Stimulated activated CD4-positive, alpha-beta T cell treated with anti-CD3 and anti-CD28 coated beads, Interleukin-1b, Interleukin-23, amount 100 ng/mL, for 1 hour (primary cell): ENCODE results near the gene FGF12.
"Not testable (repeated sequence)": the region's sequence is repeated elsewhere in the genome, so short reads cannot be mapped to it uniquely, and the experiment has no call there.

Experiments used
- DNase-seq, 2 donors: peaks; one replicate each; pipeline ENCODE4 v3.0.0-alpha.2; 2020; ENCODE audit warnings: low read depth in 2 of 2

Gene FGF12

DNA sequence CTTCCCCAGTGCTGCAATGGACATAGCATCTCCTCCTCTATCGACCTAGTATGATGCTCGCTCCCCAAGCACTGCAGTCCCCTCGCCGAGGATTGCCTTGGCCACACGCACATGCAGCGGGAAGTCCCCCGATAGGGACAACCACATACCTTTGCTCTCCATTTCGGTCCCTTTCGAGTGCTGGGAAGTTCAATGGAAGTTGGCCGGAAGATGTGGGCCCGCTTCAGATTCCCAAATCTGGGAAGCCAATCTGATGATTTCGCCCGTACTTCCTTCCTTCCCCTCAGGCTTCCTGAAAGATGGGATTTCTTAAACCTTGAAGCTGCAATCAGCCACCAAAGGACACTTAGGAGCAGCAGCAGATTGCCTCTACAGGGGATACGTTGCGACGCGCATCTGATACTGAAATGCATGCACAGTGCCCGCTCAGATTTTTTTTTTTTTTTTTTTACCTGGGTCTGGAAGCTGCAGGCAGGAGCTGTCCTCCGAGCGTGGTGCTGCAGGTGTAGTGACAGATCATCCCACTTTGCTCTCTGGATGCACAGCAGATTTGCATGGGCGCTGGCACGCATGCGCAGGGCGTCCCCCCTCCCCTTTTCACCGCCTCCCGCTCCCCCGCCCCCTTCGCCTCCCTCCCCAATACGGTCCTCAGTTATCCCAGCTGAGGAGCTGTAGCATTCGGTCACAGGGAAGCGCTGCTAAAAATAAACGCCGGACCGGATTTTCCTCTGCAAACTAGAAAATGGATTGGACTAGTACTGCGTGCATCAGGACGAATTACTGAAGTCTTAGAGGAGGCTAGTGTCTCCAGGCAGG is at the start of gene FGF12:
Gene FGF12, minus strand, starts transcription at position 510 of the 816 bp plus-strand sequence.
- no peak for DNase-seq

DNA sequence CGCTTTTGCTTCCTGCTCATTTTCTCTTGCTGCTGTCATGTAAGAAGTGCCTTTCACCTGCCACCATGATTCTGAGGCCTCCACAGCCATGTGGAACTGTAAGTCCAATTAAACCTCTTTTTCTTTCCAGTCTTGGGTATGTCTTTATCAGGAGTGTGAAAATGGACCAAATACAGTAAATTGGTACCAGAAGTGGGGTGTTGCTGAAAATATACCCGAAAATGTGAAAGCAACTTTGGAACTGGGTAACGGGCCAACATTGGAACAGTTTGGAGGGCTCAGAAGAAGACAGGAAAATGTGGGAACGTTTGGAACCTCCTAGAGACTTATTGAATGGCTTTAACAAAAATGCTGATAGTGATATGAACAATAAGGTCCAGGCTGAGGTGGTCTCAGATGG is 47.0 kb upstream of the FGF12 start:
- not testable (repeated sequence) for DNase-seq

DNA sequence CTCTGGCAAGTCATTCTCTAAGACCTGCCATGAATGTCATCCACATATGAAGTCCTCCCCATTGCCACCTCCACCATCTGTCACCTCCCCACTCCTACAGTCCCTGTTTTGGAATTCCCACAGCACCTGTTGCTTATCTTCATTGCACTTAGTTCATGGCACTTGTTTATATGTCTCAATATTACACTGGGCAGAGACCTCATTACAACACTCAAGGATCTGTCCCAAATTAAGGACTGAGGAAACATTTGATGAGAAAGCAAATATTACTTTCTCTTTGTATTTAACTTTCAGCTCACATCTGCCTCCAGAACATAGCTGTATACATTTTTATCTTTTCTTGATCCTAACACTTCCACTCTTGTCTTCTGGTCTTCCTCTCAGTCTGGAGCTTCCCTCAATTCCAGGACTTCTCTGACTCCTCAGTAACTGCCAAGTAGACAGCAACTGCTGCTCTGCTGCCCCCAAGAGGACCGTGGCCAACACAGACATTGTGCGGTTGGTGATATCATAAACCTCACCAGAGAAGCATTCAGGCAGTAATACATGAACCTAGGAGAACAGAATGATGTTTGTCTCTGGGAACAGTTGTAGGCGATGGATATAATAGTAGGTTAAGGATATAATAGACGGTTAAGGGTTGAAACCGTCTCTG is 45.0 kb upstream of the FGF12 start:
- DNase-seq, result no peak

DNA sequence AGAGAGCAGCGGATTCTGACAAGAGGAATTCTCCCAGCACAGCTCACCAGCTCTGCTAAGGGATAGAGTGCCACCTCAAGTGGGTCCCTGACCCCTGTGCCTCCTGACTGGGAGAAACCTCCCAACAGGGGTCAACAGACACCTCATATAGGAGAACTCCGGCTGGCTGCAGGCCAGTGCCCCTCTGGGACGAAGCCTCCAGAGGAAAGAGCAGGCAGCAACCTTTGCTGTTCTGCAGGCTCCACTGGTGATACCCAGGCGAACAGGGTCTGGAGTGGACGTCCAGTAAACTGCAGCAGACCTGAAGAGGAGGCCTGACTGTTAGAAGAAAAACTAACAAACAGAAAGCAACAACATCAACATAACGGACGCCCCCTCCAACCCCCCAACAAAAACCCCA is 31.3 kb upstream of the FGF12 start:
- no peak for DNase-seq

DNA sequence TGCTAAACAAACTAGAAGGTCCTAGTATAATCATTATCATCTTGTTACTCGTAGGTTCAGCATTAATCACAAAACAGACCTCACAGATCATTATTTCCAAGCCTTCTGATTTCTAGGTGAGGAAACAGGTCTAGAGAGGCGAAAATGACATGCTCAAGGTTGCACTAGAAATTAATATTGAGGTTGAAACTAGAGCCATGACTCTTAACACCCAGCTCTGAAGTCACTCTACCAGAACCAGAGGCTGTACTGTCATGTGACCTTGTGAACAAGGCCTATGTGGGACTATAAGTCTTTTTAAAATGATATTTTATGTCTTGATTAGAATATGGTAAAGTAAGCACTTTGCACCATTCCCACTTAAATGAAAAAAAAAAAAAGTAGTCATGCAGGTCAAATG is 23.8 kb upstream of the FGF12 start:
- DNase-seq, result no peak

DNA sequence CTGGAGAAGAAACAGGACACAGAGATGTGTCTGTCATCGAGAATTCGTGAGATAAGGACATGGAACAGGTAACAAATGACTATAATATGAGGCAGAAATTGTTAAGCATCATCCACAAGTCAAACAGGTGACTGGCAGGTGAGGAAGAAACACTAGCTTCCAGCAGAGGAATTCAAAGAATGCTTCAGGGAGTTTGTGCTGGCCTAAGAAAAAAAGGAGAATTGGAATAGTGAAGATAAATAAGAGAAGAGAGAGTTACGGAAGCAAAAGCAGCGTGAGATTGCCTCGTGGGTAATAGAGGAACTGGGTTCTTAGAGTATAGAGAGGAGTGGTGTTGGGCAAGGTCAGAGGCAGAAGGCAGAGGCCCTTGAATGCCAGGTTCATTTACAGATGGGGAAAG is 22.9 kb upstream of the FGF12 start:
- no peak for DNase-seq

DNA sequence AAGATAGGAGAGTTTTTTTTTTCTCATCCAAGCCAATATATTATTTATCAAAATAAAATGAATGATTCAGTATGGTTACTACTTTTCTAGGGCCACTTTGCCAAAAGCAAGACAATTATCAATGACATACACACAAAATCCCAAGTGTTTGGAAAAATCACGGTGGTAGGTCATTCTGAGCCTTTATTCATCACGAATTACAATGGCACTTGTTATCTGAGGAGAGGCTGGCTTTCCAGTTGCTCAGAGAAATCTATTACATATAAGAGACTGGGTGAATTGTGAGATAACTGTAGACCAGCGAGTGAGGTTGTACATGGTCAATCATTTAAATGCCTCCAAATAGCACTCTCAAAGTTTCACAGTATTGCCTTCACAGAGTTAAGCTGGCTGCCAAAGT is 20.4 kb upstream of the FGF12 start:
- DNase-seq, result no peak

DNA sequence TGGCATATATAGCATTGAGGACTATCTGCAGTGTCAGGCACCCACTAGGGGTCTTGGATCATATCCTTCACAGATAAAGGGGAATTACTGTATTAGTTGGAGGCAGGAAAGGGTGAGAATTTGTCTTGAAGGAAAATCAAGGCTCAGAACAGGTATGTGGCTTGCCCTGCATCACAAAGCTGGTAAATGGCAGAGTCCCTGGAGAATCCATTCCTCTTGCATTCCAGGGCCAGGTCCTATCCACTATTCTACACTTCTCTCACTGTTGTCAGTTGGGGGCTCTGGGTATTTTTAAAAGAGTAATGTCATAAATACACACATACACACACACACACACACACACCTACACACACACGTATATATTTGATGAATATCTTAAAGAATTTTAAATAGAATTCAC is 19.8 kb upstream of the FGF12 start:
- DNase-seq, result no peak

DNA sequence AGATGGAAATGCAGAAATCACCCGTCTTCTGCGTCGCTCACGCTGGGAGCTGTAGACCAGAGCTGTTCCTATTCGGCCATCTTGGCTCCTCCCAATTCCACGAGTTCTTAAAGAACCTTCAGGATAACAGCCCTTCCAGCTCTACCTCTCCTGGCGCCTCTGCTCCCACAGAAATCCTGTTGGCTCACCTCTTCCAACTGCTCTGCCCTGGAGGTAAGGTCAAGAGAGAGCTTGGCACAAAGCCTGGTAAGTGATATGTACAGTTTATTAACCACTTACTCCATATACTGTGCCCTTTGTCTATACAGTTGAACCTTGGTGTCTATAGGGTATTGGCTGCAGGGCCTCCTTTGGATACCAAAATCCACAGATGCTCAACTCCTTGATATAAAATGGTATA is 17.8 kb upstream of the FGF12 start:
- no peak for DNase-seq

DNA sequence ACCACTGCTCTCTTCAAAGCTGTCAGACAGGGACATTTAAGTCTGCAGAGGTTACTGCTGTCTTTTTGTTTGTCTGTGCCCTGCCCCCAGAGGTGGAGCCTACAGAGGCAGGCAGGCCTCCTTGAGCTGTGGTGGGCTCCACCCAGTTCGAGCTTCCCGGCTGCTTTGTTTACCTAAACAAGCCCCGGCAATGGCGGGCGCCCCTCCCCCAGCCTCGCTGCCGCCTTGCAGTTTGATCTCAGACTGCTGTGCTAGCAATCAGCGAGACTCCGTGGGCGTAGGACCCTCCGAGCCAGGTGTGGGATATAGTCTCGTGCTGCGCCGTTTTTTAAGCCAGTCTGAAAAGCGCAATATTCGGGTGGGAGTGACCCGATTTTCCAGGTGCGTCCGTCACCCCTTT is 17.3 kb upstream of the FGF12 start:
- DNase-seq, result not testable (repeated sequence)

DNA sequence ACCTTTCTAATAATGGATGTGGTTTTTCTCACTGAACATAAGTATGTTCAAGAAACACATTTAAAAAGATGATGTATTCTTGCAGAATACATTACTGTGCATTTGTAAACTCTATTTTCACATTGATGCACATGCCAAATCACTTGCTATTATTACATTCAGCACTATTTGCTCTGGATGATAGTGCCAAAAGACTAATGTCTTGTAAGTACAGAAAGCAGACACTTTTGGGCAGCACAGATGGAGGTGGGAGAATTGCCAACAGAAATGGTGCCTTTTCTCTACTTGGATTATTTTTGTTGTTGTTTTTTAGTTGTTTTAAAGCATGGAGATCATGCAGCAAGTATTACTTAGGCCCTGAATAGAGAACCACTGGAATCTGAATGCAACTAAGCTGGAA is 10.2 kb upstream of the FGF12 start:
- no peak for DNase-seq

DNA sequence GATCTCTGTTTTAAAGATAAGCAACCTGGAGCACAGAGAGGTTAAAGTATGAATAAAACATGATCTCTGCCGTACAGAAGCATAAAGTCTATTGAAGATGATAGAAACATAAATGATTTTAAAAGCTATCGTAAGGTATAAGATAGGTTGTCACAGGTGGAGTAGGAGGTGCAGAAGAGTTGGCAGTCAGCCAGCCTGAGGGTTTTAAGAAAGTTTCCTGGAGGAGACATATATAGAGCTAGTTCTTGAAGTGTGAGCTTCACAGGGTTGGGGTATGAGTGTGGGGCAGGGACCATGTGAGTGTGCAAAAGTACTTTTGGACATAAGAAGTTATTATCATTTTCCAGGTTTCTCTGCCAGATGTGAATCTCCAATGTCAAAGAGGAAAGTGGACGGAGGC is 3.9 kb upstream of the FGF12 start:
- DNase-seq, result no peak

DNA sequence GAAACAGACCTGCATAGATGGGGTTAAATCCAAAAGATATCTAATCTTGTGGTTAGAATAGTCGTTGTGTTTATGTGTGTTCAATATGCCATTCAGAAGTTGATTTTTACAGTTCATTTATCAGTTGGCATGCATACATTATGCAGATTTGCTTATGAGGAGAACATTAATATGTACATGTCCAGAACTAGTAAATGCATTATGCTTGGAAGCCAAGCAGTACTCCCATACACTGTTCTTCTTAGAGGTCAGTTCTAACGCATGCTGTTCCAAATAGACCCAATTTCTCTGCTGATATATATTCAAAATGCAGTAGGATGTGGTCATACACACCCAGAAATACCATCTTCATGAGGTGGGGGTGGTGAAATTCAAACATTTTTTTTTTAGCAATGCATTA is 956 bp downstream of the FGF12 start:
- DNase-seq, result no peak

DNA sequence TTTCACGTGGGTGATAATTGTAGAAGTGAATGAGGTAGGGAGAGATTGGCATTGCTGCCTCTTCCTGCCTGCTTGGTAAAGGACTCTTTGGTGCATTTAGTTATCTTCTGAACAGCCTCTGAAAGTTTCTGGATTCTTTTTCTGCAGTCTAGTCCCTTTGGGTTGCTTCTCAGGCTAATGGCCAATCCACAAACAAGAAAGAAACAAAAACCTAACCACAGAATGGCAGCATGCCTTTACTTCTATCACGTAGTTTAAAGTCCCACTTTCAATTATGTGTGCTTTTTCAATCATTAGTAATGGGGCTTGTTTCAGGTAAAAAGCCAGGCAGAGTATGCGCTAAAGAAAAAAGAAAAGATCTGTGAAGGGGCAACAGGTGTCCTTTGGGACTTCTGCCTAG is 7.4 kb downstream of the FGF12 start:
- no peak for DNase-seq

DNA sequence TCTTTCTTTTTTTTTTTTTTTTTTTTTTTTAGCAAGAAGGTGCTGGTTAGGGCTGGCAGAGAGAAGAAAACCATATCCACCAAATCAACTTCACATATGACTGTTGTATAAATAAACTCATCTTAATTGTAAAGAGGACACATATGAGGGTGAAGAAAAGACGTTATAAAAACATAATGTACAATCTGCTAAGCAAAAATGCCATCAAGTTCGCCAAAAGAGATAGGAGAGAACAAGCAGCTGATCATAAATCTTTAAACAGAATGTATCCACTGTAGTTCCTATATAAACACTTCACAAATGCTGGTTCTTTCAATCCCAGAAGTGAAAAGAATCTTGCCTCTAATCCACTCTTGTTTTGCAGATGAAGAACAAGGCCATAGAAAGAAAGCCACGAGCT is 9.2 kb downstream of the FGF12 start:
- no peak for DNase-seq

DNA sequence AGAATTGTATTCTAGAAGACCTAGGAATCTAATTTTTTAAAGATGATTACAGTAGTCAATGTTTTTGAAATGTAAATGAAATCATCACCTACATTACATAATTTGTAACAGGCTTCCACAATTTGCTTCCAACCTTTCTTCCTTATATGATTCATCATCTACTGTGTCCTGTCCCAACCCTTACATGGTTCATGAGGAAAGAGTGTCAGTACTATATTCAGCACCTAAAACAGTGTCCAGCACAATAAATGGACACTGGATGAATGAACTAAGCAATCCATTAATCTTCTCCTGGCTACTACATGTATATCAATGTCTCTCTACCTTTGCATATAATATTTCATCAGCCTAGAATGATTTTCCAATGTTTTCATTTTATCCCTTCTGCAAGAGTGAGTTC is 12.2 kb downstream of the FGF12 start:
- no peak for DNase-seq

DNA sequence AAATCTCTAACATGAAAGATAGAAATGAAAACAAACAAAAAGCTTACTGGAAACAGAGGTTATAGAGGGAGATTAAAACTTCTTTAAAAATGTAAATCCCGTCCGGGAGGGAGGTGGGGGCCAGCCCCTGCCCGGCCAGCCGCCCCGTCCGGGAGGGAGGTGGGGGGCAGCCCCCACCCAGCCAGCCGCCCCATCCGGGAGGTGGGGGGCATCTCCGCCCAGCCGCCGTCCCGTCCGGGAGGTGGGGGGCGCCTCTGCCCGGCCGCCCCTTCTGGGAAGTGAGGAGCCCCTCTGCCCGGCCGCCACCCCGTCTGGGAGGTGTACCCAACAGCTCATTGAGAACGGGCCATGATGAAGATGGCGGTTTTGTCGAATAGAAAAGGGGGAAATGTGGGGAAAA is 16.2 kb downstream of the FGF12 start:
- DNase-seq, result not testable (repeated sequence)

DNA sequence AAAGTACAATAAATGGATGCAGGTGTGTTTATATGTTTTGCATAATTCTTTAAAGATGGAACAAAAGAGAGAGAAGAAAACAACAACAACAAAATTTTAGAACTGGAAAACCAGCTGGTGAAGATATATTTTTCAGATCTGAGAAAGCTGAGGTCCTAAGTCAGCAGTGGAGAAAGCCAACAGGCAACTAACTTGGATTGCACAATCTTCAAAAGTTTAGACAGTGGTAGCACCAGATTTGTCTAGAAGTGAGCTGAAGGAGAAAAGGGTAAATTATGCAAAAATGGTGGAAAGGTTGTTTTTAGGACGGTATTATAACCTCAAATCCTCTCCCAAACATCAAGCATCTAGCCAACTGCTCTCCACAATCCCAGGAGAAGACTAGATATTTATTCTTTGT is 17.0 kb downstream of the FGF12 start:
- DNase-seq, result no peak

DNA sequence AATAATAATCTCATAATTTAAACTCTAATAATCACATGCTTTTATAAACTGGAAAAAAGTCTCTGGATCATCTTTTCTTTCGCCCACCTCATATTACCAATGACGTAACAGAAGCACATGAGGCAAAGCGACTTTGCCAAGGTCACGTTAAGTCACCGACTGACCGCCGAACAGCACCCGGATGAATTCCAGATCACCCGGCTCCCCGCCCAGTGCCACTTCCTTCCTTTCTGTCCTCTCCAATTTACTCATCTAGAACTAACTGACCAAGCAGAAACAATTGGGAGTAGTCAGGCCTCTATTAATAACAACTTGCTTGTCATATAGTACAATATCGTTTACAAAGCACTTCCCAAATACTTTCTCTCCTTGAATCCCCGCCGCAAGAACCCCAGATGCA is 21.1 kb downstream of the FGF12 start:
- no peak for DNase-seq

DNA sequence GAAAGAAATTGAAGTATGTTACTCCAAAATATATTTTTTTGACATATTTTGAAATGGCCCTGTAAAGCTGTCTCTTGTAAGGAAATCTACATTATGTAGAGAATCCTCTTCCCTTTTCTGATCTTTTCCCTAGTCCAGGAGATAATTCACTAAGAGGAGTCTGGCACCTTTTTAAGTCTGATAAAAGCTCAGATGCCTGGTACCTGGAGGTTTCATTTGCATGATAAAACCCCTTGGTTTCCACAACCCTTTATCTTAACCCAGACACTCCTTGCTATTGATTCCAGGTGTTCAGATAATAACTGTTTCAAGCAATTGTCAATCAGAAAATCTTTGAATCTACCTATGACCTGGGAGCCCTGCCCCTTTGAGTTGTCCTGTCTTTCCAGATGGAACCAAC is 26.5 kb downstream of the FGF12 start:
- DNase-seq, result no peak

DNA sequence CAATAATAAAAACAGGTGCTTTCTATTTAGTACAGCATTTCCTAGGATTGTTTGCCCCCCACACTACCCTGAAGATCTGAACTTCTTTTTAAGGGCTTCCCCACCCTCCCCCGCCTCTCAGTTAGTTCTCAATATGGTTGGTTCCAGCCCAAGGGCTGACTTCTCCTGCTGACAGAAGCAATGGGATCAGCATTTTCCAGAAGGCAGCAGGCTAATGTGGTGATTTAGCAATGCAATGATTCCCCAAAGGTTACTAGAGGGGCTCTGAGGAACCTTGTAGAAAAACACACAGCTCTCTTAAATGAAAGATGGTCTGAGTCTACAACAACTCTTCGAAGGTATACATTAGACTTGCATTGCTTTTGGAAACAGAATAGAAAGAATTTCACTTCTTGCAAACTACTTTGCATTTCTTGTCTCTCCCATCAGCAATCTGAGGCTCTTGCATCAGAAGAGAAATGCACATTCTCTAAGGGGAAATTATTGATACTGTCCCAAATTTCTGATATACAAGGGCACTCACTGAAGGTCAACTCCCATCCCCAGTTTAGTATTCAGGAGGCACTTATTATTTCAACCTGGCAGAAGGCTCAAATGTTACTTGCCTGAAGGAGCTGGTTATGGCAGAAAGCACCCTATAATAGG is 30.3 kb downstream of the FGF12 start:
- DNase-seq, result no peak

DNA sequence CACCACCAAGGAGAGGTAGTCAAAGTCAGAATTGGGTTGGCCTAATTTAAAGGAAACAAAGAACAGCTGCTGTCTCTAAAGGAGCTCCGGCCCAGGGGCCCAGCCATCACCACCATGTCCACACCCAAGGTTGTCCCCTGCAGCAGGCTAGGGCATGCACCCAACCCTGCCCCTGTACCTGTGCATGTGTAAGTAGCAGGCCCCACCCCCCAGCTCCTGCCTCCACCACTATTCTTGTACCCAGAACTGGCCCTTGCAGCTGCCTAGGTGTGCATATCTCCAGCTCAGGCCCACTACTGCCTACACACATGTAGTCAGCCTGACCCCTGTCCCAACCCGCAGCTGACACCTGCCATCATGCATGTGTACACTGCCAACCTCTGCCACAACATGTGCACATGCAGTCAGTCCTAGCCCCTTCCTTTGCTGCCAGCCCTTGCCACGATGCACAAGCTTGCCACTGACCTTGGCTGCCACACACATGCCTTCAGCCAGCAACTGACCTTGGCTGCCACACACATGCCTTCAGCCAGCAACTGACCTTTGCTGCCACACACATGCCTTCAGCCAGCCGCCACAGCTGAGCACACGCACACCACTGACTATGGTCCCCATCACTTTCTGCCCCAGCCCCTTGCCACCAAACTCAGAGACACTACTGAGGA is 39.7 kb downstream of the FGF12 start:
- no peak for DNase-seq

DNA sequence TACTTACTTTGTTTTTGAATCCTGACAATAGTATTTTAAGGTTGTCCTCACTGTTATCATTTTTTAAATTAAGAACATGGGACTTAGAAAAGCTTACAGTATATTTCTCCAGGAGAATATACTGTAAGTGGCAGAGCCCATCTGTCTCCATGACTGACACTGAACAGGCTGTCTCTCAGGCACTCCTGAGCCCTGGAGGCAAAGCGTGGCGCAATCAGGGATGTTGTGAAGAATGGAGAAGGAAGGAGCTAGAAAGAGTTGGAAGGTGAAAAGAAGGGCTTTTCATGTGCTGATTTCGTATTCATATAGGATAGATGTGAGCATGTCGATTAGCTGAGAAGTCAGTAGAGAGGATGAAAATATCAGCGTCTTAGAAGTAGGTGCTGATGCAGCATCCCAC is 41.5 kb downstream of the FGF12 start:
- DNase-seq, result no peak
